ENCODE data around the gene ANKRD11. TPM values are rescaled to one million over a fixed set of nuclear protein-coding genes. Genes with fewer than 3 reads are reported as not detected.
"Not testable (repeated sequence)": the region's sequence is repeated elsewhere in the genome, so short reads cannot be mapped to it uniquely, and the experiment has no call there.

Gene ANKRD11
- total RNA-seq, 1 experiment from 2014 or later, result 297 TPM

DNA sequence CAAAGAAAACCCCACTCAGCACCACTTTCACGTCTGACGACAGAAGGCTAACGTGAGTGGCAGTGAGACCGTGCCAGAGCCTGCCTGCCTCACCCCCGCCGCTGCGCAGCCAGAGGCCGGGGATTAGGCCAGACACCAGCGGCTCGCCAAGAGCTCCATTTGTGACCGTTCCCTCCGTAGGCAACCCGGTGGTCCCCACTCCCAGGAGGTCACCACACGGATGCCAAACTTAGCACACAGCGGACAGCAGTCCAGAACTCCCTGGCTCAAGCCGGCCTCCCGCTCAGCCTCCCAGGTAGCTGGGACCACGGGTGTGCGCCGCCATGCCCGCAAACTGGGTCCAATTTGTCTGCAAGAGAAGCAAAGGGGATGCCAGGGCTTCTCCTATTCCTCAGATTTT lies 104.6 kb downstream of the ANKRD11 start:
- intact Hi-C loops (cut with micrococcal nuclease; ENCODE audit: unreplicated experiment), result no loop called here
- Mint-ChIP-seq H3K27me3 (ENCODE audit: insufficient read depth, unreplicated experiment) (no peaks in the 10 kb centered on the region), H3K27ac (ENCODE audit: unreplicated experiment) (no peak overlapping the region), H3K4me3 (ENCODE audit: unreplicated experiment) (no peak overlapping the region), H3K9me3 (ENCODE audit: unreplicated experiment) (no peaks in the 10 kb centered on the region), H3K36me3 (ENCODE audit: insufficient read depth, unreplicated experiment) (peaks cover 88% of the 10 kb centered on the region), H3K4me1 (ENCODE audit: low read depth, unreplicated experiment) (peaks cover 41% of the 10 kb centered on the region)
- POLR2A ChIA-PET, result no interaction called here
- DNase-seq, result no peak
- TF ChIP-seq, protein P1, sequence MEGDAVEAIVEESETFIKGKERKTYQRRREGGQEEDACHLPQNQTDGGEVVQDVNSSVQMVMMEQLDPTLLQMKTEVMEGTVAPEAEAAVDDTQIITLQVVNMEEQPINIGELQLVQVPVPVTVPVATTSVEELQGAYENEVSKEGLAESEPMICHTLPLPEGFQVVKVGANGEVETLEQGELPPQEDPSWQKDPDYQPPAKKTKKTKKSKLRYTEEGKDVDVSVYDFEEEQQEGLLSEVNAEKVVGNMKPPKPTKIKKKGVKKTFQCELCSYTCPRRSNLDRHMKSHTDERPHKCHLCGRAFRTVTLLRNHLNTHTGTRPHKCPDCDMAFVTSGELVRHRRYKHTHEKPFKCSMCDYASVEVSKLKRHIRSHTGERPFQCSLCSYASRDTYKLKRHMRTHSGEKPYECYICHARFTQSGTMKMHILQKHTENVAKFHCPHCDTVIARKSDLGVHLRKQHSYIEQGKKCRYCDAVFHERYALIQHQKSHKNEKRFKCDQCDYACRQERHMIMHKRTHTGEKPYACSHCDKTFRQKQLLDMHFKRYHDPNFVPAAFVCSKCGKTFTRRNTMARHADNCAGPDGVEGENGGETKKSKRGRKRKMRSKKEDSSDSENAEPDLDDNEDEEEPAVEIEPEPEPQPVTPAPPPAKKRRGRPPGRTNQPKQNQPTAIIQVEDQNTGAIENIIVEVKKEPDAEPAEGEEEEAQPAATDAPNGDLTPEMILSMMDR (IDR thresholded peaks at IDR 0.05; ENCODE audit: insufficient read depth in 1 of 2, low read depth in 1 of 2, low read length in 1 of 2, severe bottlenecking in 1 of 2, unreplicated experiment in 1 of 2), result no peak
- no TSS peak for BruUV-seq (replicated peaks)
- H3K27me3 ChIP-seq (replicated peaks; ENCODE audit: control insufficient read depth, insufficient read depth, low read length), result no peaks in the 10 kb centered on the region
- H3K4me1 ChIP-seq, result peaks cover 21% of the 10 kb centered on the region
- H3K9me3 ChIP-seq, result no peaks in the 10 kb centered on the region
- H3K4me3 ChIP-seq (ENCODE audit: low read depth, low read length), result no peak overlapping the region
- CTCF ChIA-PET, result no interaction called here
- 0 out of 2 replicates have a peak, but pooled peaks cover 1% of the 10 kb centered on the region for H3K36me3 ChIP-seq (ENCODE audit: control insufficient read depth, insufficient read depth, low read length)

DNA sequence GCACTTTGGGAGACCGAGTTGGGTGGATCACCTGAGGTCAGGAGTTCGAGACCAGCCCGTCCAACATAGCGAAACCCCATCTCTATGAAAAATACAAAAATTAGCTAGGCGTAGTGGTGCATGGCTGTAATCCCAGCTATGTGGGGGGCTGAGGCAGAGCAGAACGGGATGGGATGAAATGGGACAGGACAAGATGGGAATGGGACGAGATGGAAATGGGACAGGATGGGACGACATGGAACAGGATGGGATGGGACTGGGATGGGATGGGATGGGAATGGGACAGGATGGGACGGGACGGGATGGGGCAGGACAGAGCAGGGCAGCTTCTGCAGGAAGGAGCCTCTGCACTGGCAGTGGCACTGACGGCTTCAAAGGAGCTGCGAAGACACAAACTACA lies 106.1 kb downstream of the ANKRD11 start:
- Histone ChIP-seq H3K36me3 (ENCODE audit: control insufficient read depth, insufficient read depth, low read length) (no peaks in the 10 kb centered on the region), H3K9me3 (no peaks in the 10 kb centered on the region), H3K27me3 (replicated peaks; ENCODE audit: control insufficient read depth, insufficient read depth, low read length) (no peaks in the 10 kb centered on the region), H3K4me3 (ENCODE audit: low read depth, low read length) (no peak overlapping the region), H3K4me1 (peaks cover 21% of the 10 kb centered on the region)
- Mint-ChIP-seq H3K36me3 (ENCODE audit: insufficient read depth, unreplicated experiment) (peaks cover 90% of the 10 kb centered on the region), H3K9me3 (ENCODE audit: unreplicated experiment) (no peaks in the 10 kb centered on the region), H3K27me3 (ENCODE audit: insufficient read depth, unreplicated experiment) (no peaks in the 10 kb centered on the region), H3K27ac (ENCODE audit: unreplicated experiment) (no peak overlapping the region), H3K4me1 (ENCODE audit: low read depth, unreplicated experiment) (peaks cover 54% of the 10 kb centered on the region), H3K4me3 (ENCODE audit: unreplicated experiment) (no peak overlapping the region)
- intact Hi-C loops (cut with micrococcal nuclease; ENCODE audit: unreplicated experiment), result no loop called here
- CTCF ChIA-PET, result interaction anchor here (0.6 to 1.0 kb wide), 3 partner anchors 31 to 90 kb away, joined by 3 to 4 read pairs (median 3); no protein-coding TSS in a partner anchor
- BruUV-seq (replicated peaks), result no TSS peak
- TF ChIP-seq, protein P1 (IDR thresholded peaks at IDR 0.05; ENCODE audit: insufficient read depth in 1 of 2, low read depth in 1 of 2, low read length in 1 of 2, severe bottlenecking in 1 of 2, unreplicated experiment in 1 of 2), result no peak
- DNase-seq, result no peak
- POLR2A ChIA-PET, result no interaction called here

DNA sequence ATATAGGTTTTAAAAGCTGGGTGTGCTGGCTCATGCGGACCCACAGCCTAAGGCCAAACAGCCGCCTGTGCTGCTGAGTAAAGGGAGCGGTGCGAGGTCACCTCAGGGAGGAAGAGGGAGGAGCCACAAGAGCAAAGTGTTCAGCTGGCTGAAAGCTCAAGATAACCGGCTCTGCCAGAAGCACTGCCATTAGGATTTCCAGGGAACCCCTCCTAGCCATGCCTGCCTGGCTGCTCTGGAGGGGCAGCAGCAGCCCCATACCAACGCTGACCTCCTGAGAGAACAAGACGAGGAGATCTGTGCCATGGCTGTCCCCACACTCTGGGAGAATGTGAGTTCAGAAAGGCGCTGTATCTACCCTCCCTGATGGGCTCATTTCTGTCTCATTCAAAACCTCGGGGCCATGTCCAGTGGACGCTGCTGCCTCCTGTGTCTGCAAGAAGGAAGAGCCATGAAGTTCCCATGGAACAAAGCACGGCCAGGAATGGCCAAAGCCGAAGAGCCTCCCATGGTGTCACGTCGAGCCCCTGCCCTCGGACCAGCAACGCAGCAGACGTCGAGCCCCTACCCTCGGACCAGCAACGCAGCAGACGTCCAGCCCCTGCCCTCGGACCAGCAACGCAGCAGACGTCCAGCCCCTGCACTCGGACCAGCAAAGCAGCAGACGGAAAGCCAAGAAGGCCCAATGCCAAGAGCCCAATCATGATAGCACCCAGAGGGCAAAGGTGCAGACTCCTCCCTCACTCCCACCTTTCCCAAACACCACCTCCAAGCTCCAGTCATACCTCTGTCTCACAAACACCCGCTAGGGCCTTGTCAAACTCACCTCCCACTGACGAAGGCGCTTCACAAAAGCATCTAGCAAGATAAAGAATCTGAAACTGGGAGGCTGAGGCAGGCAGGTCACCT lies 107.0 kb downstream of the ANKRD11 start:
- Mint-ChIP-seq H3K27ac (ENCODE audit: unreplicated experiment) (peak overlapping the region; percentile 90), H3K4me1 (ENCODE audit: low read depth, unreplicated experiment) (peaks cover 52% of the 10 kb centered on the region), H3K9me3 (ENCODE audit: unreplicated experiment) (no peaks in the 10 kb centered on the region), H3K36me3 (ENCODE audit: insufficient read depth, unreplicated experiment) (peaks cover 91% of the 10 kb centered on the region), H3K4me3 (ENCODE audit: unreplicated experiment) (peak overlapping the region; percentile 61), H3K27me3 (ENCODE audit: insufficient read depth, unreplicated experiment) (no peaks in the 10 kb centered on the region)
- Histone ChIP-seq H3K36me3 (ENCODE audit: control insufficient read depth, insufficient read depth, low read length) (no peaks in the 10 kb centered on the region), H3K9me3 (no peaks in the 10 kb centered on the region), H3K4me3 (ENCODE audit: low read depth, low read length) (no peak overlapping the region), H3K4me1 (peaks cover 23% of the 10 kb centered on the region), H3K27me3 (replicated peaks; ENCODE audit: control insufficient read depth, insufficient read depth, low read length) (no peaks in the 10 kb centered on the region)
- BruUV-seq (replicated peaks), result no TSS peak
- intact Hi-C loops (cut with micrococcal nuclease; ENCODE audit: unreplicated experiment), result loop anchor here (2.0 kb wide), 1 partner anchor 39 kb away; no protein-coding TSS in a partner anchor
- DNase-seq, result peak; percentile 69 to 73
- ChIA-PET POLR2A (no interaction called here), CTCF (interaction anchor here (0.6 to 0.7 kb wide), 5 partner anchors 19 to 61 kb away, joined by 3 to 4 read pairs (median 3); no protein-coding TSS in a partner anchor)
- TF ChIP-seq, protein P1 (IDR thresholded peaks at IDR 0.05; ENCODE audit: insufficient read depth in 1 of 2, low read depth in 1 of 2, low read length in 1 of 2, severe bottlenecking in 1 of 2, unreplicated experiment in 1 of 2), result peak in 1 of 2 experiments; percentile 39

- peaks cover 30% of the 10 kb centered on the region for H3K4me1 ChIP-seq
- H3K9me3 ChIP-seq; H3K4me3 ChIP-seq (ENCODE audit: low read depth, low read length); H3K27me3 Mint-ChIP-seq (ENCODE audit: insufficient read depth, unreplicated experiment); H3K9me3 Mint-ChIP-seq (ENCODE audit: unreplicated experiment); H3K4me3 Mint-ChIP-seq (ENCODE audit: unreplicated experiment); POLR2A ChIA-PET; H3K27me3 ChIP-seq (replicated peaks; ENCODE audit: control insufficient read depth, insufficient read depth, low read length); H3K36me3 ChIP-seq (ENCODE audit: control insufficient read depth, insufficient read depth, low read length); DNase-seq; BruUV-seq (replicated peaks): not testable (repeated sequence)
- Mint-ChIP-seq H3K36me3 (ENCODE audit: insufficient read depth, unreplicated experiment) (peaks cover 91% of the 10 kb centered on the region), H3K4me1 (ENCODE audit: low read depth, unreplicated experiment) (peaks cover 54% of the 10 kb centered on the region), H3K27ac (ENCODE audit: unreplicated experiment) (peak overlapping the region; percentile 90)
- CTCF ChIA-PET, result interaction anchor here (0.7 kb wide), 2 partner anchors 20 to 47 kb away, joined by 3 read pairs; no protein-coding TSS in a partner anchor
- intact Hi-C loops (cut with micrococcal nuclease; ENCODE audit: unreplicated experiment), result loop anchor here (2.0 kb wide), 1 partner anchor 38 kb away; no protein-coding TSS in a partner anchor
Observed at GRCh38 chr16:89382555-89382954, 107.8 kb downstream of the ANKRD11 start.

All from Caco-2 (cell line).